ENCODE results near the gene GRWD1.
A peak's percentile ranks its signal among the peaks of the same experiment; 100 is the strongest.

GRWD1 gene

DNA sequence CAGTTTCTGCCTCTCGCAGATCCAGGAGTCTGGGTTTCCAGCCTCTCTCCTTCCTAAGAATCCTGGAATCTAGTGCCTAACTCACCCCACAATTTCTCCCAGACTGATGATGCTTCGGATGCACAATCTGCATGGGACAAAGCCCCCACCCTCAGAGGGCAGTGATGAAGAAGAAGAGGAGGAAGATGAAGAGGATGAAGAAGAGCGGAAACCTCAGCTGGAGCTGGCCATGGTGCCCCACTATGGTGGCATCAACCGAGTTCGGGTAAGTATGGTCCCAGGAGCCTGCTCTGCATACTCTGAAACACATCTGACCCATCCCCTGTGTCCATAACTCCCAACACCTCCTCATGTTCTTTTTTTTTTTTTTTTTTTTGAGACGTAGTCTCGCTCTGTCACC is 796 bp downstream of the GRWD1 start:
- peak overlapping the region; percentile 99 for H3K4me3 ChIP-seq (ENCODE audit: low read depth, low read length)
- TF ChIP-seq, protein P1, sequence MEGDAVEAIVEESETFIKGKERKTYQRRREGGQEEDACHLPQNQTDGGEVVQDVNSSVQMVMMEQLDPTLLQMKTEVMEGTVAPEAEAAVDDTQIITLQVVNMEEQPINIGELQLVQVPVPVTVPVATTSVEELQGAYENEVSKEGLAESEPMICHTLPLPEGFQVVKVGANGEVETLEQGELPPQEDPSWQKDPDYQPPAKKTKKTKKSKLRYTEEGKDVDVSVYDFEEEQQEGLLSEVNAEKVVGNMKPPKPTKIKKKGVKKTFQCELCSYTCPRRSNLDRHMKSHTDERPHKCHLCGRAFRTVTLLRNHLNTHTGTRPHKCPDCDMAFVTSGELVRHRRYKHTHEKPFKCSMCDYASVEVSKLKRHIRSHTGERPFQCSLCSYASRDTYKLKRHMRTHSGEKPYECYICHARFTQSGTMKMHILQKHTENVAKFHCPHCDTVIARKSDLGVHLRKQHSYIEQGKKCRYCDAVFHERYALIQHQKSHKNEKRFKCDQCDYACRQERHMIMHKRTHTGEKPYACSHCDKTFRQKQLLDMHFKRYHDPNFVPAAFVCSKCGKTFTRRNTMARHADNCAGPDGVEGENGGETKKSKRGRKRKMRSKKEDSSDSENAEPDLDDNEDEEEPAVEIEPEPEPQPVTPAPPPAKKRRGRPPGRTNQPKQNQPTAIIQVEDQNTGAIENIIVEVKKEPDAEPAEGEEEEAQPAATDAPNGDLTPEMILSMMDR (IDR thresholded peaks at IDR 0.05; ENCODE audit: low read depth, low read length) = no peak
- in situ Hi-C loops (cut with HindIII; ENCODE audit: low sequenced_read_pairs) = no loop called here
- no peak for DNase-seq (ENCODE audit: low read depth, low spot score)

- no peak for DNase-seq (ENCODE audit: low read depth, low spot score)
- in situ Hi-C loops (cut with HindIII; ENCODE audit: low sequenced_read_pairs) = no loop called here
- TF ChIP-seq, protein P1 (IDR thresholded peaks at IDR 0.05; ENCODE audit: low read depth, low read length) = no peak
- no peak overlapping the region for H3K4me3 ChIP-seq (ENCODE audit: low read depth, low read length)
Observed at GRCh38 chr19:48448563-48448962, 2.8 kb downstream of the GRWD1 start.

DNA sequence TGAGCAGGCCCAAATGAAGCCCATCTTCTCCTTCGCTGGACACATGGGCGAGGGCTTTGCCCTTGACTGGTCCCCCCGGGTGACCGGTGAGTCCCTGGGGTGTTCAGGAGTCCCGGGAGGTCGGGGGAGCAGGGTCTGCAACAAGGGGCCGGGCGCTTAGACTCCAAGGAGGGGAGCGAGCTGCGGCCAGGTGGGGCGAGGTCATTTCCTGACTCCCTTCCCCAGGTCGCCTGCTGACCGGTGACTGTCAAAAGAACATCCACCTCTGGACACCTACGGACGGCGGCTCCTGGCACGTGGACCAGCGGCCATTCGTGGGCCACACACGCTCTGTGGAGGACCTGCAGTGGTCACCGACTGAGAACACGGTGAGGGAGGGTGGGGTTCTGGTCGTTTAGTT is 4.7 kb downstream of the GRWD1 start:
- no peak overlapping the region for H3K4me3 ChIP-seq (ENCODE audit: low read depth, low read length)
- TF ChIP-seq, protein P1 (IDR thresholded peaks at IDR 0.05; ENCODE audit: low read depth, low read length) = no peak
- in situ Hi-C loops (cut with HindIII; ENCODE audit: low sequenced_read_pairs) = no loop called here
- no peak for DNase-seq (ENCODE audit: low read depth, low spot score)

DNA sequence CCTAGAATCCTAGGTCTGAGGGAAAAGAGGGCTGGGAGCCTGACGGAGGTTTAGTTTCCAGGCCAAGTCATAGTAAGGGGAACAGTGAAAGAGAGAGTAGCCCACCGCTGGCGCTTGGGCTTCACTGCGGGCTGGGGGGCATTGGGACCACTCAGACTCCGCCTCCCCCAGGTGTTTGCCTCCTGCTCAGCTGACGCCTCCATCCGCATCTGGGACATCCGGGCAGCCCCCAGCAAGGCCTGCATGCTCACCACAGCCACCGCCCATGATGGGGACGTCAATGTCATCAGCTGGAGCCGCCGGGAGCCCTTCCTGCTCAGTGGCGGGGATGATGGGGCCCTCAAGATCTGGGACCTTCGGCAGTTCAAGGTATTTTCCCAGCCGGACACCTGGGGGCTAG is 5.1 kb downstream of the GRWD1 start:
- H3K4me3 ChIP-seq (ENCODE audit: low read depth, low read length) = no peak overlapping the region
- no peak for DNase-seq (ENCODE audit: low read depth, low spot score)
- TF ChIP-seq, protein P1 (IDR thresholded peaks at IDR 0.05; ENCODE audit: low read depth, low read length) = no peak
- in situ Hi-C loops (cut with HindIII; ENCODE audit: low sequenced_read_pairs) = no loop called here

DNA sequence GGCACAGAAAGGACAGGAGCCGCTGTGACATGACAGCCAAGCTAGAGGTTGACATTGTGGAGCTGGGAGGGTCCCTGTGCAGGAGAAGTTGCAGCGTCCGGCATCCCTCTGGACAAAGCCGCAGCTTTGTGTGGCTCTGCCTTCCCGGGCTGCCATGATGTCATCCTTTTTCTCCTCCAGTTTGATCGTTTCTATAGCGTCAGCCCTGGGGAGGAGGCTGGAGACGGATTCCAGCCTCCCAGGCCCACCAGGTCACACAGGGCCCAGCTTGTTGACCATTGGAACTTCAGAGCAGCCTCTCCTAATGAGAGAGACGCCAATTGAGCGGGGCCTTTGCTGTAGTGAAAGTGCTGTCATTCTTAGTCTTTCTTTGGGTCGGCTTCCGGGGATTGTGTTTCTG is 5.8 kb downstream of the GRWD1 start:
- no peak for DNase-seq (ENCODE audit: low read depth, low spot score)
- no peak overlapping the region for H3K4me3 ChIP-seq (ENCODE audit: low read depth, low read length)
- in situ Hi-C loops (cut with HindIII; ENCODE audit: low sequenced_read_pairs) = no loop called here
- TF ChIP-seq, protein P1 (IDR thresholded peaks at IDR 0.05; ENCODE audit: low read depth, low read length) = no peak

GRCh38 chr19:48452289-48453190 is 6.8 kb downstream of the GRWD1 start:
- no peak overlapping the region for H3K4me3 ChIP-seq (ENCODE audit: low read depth, low read length)
- TF ChIP-seq, protein P1 (IDR thresholded peaks at IDR 0.05; ENCODE audit: low read depth, low read length) = no peak
- in situ Hi-C loops (cut with HindIII; ENCODE audit: low sequenced_read_pairs) = no loop called here

More at GRCh38 chr19:48452289-48453190, 6.8 kb downstream of the GRWD1 start:
- DNase-seq (ENCODE audit: low read depth, low spot score) = no peak
